HFF-Myc (cell line): ENCODE results near the gene SMYD1.

Experiments used
- DNase-seq: peaks from one replicate; pipeline ENCODE4 v3.0.0-alpha.2; 2011; ENCODE audit warnings: low read depth; ENCODE audit errors: extremely low read depth
- H3K4me3 ChIP-seq: replicated peaks from 2 replicates; pipeline ENCODE4 v1.5.1; 2011; ENCODE audit warnings: low read depth, mild to moderate bottlenecking, control low read depth, low read length
- TF ChIP-seq, protein P1 (sequence below): IDR thresholded peaks from 2 replicates; pipeline ENCODE4 v1.5.1; 2012; ENCODE audit warnings: mild to moderate bottlenecking, low read depth, low read length, control low read depth; ENCODE audit errors: missing control alignments

Gene SMYD1

DNA sequence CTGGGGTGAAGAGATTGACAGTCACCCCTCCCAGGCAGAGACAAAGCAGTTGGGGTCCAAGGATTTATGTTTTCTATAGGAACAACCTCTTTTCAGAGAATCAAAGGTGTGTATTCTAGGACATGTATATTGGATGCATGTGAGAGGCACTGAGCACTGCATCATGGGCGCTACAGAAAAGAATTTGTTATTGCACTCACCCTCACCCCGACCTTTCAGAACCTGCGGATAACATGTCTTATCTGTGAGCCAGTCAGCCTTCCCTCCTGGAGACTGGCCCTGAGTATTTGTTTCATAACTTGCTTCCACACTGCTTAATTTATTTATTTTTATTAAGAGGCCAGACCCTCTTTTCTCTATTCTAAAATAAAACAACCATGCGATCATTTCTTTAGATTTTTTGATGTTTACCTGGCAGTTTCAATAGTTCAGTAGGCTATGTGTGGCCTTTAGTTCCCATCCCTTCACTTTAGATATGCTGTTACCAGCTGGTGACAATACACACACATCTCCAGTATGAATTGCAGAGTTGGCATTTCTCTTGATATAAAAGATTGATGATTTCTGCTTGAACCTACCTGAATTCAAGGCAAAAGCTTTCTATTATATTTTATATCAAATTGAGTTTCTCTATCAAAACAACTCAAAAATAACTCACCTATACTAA lies 30.4 kb downstream of the SMYD1 start:
- no peak for DNase-seq
- no peak overlapping the region for H3K4me3 ChIP-seq
- TF ChIP-seq, protein P1, sequence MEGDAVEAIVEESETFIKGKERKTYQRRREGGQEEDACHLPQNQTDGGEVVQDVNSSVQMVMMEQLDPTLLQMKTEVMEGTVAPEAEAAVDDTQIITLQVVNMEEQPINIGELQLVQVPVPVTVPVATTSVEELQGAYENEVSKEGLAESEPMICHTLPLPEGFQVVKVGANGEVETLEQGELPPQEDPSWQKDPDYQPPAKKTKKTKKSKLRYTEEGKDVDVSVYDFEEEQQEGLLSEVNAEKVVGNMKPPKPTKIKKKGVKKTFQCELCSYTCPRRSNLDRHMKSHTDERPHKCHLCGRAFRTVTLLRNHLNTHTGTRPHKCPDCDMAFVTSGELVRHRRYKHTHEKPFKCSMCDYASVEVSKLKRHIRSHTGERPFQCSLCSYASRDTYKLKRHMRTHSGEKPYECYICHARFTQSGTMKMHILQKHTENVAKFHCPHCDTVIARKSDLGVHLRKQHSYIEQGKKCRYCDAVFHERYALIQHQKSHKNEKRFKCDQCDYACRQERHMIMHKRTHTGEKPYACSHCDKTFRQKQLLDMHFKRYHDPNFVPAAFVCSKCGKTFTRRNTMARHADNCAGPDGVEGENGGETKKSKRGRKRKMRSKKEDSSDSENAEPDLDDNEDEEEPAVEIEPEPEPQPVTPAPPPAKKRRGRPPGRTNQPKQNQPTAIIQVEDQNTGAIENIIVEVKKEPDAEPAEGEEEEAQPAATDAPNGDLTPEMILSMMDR, result no peak

DNA sequence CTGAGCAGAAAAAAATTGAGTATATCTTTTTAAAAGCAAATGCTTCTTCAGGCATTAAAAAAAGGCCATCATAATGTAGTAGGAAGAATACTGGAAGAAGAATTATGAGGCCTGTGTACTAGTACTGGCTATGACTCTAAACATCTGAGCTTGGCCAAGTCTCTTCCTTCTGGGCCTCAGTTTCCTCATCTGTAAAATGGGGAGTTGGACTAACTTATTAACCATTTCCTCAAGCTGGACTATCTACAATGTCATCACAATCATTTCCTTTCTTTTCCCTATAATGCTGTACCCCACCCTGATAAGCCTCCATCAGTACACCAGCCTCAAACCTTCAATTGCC lies 30.9 kb downstream of the SMYD1 start:
- no peak overlapping the region for H3K4me3 ChIP-seq
- no peak for DNase-seq
- TF ChIP-seq, protein P1, result no peak

DNA sequence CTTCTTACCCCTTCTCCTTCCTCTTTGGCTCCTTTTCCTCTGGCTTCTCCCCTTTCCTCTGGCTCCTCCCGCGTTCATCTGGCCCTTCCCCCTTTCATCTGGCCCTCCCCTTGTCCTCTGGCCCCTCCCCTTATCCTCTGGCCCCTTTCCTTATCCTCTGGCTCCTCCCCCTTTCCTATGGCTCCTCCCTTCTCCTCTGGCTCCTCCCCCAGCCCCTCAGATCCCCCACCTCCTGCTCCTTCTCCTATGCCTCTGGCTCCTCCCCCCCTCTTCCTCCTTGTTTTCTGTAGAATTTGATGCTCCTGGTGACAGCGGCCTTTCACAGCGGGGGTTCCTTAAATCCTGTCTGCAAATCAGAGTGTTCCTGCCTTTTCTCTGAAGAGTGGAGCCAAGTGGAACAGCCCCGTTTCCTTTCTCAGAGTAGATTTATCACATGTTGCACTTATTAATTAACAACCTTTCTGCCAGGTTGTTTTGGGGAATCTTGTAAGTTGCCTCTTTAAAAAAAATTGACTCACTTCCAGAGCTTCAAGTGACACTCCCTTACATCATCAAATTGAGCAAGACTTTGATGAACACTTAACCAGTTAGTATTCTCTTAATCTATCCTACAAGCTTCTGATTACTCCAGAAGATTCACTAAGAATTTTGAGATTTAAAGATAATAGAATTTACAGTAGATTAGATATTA lies 32.3 kb downstream of the SMYD1 start:
- DNase-seq, result no peak
- TF ChIP-seq, protein P1, result no peak

DNA sequence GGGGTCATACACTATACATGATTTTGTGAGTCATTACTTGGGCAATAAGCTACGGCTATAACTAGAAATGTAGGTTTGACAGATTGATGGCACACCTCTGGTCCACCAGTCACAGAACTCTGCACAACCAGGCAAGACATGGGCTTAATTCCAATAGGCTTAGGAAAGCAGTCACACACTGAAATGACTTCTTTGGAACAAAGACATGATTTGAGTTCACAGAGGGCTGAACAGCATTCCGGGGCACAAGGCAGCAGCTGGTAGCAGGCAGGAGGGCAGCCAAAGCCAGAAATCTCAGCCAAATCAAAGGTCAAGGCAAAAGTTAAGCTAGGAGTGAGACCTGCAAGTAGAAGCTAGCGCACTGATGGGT lies 32.8 kb downstream of the SMYD1 start:
- DNase-seq, result no peak
- no peak overlapping the region for H3K4me3 ChIP-seq
- TF ChIP-seq, protein P1, result no peak

More for the DNA sequence above, 32.3 kb downstream of the SMYD1 start:
- no peak overlapping the region for H3K4me3 ChIP-seq

DNA sequence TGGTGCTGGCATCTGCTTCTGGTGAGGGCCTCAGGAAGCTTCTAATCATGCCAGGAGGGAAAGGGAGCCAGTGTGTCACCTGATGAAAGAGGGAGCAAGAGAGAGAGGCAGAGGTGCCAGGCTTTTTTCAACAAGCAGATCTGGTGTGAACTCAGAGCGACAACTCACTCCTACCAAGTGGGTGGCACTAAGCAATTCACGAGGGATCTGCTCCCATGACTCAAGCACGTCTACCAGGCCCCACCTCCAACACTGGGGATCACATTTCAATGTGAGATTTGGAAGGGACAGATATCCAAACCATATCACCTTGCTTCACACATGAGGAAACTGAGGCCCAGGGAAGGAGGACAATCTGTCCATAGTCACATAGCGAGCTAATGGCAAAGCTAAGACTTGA lies 41.2 kb downstream of the SMYD1 start:
- TF ChIP-seq, protein P1, result no peak
- no peak for DNase-seq
- H3K4me3 ChIP-seq, result no peak overlapping the region

DNA sequence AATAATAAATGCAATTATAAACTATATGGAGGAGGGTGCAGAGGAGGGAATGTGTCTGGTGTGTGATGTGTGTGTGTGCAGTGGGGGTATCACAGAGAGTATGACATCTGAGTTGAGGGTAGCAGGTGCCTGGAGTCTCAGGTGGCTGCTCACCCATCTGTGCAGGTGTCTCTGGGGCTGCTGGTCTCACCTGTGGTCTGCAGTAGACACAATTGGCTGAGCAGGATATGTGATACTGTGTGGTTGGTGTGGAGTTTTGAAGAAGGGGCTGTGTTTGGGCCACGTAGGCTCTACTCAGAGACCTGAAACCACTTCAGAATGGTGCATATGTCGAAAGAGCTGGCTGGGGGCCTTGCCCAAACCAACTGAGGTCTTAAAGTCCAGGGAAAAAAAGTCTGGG lies 43.2 kb downstream of the SMYD1 start:
- no peak for DNase-seq
- H3K4me3 ChIP-seq, result no peak overlapping the region
- TF ChIP-seq, protein P1, result no peak

DNA sequence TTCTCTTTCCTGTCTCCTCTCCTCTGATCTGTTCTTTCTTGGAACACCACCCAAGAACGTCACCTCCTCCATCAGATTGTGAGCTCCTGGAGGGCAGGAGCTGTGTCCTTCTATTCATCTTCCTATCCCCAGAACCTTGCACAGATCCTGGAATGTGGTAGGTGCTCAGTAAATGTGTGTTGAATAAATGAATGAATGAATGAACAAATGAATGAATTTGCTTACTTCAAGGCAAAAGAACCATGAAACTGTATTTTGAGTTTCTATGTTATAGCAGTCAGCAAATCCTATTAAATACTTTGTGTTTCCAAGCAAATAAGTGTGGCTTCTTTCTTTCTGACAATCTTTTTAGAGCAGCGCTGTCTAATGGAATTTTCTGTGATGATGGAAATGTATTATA lies 45.4 kb downstream of the SMYD1 start:
- TF ChIP-seq, protein P1, result no peak
- no peak for DNase-seq
- no peak overlapping the region for H3K4me3 ChIP-seq
